Activated CD8-positive, alpha-beta memory T cell treated with anti-CD3 and anti-CD28 coated beads for 24 hours (primary cell): Measurements from ENCODE around the gene HS3ST1.

Source experiments
- DNase-seq: peaks from one replicate; pipeline ENCODE4 v3.0.0-alpha.2; 2020

Gene HS3ST1

DNA sequence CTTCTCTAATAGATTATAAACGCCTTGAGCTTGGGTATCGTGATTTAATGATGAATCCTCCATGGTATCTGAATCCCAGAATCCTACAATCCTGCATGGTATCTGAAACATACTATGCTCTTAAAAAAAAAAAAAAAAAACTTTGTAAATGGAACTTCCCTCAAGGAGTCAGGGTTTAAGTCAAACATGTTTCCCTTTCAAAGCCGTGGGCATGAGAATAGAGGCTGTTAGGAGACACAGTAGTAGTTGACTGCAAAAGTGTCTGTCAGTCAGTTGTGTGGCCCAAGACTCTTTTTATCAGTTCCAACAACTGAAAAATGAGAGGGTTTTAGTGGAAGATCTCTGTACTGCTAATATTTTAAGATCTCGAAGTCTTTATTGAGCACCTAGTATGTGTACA is 2.4 kb upstream of the HS3ST1 start:
- DNase-seq: no peak

DNA sequence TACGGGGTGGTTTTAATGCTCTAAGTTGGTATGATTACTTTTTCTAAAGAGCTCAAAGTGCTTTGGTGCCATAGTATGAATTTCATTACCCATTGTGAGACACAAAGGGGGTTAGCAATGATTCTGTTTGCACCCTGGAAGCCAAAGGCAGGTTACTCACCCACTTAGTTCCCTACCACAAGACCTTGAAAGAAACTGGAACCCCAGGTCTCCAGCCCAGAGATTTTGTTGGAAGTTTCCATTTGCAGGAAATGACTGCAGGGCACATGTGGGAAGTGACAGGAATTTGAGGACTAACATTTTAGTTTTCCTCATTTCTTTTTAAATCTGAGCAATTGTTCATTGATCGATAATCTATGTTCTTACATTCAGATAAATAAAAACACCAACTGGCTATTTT is 1.8 kb upstream of the HS3ST1 start:
- no peak for DNase-seq

DNA sequence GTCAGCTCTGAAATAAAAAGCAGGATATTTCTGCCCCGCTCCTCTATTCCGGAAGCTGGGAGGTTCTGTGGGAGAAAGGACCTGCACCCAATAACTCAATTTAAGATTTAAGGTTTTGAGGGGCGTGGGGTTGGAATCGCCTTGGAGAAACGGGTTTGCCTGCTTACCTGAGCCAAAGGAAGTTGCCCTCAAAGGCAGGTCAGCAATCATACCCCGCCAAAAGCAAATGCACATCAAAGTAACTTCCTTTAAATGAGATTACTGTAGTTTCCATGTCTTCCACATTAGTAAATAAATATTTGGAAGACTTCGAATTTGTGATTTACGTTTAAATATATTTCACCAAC is 978 bp upstream of the HS3ST1 start:
- DNase-seq: no peak

DNA sequence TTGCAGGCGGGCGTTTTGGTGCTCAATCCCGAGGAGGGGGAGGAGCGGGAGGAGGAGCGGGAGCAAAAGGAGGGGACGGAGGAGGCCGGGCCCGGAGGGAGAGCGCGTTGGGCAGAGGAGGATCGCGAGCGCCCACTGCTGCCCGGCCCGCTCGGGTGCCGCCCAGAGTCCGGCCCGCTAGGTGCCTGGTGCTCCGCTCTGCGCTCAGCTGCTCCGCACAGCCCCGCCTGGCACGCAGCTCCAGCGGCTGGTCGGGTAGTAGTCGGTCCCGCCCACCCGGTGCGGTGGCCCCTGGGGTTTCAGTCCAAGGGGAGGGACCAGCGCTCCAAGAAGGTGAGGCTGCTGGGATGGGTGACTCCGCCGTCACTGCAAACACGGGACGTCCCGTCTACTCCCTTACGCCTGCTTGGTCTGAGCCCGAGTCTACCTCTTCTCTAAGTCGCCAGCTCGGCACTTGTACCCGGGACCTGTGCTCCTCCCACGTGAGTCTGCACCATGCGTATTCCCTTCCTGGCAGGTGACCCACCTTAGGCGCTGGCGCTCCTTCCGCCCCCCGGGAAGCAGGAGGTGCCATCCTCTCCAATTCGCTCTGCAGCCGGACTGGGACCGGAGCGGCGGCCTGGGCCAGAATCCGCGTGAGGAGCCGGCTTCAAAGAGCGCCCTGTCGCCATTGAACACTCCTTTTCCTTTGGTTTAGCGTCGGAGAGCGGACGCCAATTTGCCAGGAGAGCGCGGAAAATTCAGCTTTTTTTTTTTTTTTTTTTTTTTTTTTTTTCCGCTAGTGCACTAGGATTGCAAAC is 405 bp upstream of the HS3ST1 start:
- DNase-seq: peak; percentile 72

DNA sequence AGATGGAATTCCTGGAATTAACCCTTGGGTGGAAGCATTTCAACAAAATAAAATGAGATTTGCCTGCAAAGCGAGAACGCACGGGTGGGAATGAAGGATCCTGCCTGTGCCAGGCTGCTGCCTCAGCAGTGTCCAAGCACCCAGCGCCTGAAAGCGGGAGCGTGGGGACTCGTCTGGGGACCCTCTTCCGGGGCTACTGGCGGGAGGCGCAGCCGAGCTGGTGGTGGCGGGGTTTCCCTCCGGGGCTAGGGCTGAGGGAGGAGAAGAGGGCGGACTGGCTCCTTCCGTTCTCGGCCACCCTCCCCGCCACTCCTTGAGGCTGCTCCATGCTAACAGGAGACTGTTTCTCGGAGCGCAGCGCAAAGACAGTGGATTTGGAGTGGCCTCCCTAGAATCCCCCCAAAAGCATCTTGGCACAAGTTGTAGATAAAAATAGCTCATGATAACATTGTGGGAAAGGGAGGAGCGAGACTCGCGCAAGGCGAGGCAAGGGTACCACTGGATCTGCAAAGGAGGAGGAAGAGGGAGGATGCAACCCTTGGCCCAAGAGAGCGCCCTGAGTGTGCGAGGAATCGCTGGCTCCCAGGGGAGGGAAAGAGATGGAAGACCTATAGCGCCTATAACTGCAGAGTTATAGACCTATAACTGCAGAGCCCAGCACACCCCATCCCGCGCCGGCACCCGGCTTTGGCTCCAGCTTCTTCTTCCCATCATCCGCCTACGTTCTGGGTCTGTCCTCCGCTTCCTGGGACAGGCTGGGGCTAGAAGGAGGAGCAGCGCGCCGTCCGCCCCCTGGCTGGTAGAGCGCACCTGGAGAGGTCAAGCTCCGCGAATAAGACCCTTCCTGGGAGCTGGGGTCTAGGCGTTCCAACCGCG is 1.3 kb downstream of the HS3ST1 start:
- DNase-seq: no peak

DNA sequence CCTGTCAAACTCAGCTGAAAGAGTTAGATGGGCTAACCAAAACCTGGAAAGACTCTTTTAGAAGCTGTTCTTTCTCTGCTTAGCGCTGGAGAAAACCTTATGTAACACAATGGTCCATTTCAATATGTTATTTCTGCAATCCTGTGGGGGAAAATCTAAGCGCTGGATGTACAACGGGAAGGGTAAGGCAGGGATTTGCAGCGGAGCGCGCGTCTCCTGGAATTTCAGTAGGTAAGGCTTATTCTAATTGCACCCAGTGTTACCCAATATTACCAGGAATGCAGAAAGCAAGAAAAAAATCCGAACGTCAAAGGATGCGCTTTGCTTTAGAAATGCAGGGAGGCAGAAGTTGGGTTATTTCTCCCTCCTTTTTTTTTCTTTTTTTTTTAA is 2.0 kb downstream of the HS3ST1 start:
- no peak for DNase-seq

DNA sequence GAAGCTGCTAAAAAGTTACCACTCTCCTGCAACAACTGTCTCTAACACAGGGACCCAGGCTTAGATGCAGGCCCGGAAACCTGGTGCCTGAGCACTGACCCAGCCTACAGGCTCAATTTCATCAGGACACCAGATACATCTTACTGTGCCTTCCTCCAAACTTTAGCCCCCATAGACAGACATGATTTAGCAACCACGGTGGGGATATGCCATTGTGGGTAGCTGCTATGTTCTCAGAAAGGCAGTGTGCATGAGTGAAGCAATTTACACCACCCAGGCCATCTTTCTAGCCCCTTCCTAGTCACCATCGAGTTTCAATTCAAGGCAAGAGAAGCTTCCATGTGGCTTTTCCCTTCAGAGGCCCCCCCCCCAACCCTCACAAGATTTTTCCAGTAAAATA is 2.7 kb downstream of the HS3ST1 start:
- no peak for DNase-seq

DNA sequence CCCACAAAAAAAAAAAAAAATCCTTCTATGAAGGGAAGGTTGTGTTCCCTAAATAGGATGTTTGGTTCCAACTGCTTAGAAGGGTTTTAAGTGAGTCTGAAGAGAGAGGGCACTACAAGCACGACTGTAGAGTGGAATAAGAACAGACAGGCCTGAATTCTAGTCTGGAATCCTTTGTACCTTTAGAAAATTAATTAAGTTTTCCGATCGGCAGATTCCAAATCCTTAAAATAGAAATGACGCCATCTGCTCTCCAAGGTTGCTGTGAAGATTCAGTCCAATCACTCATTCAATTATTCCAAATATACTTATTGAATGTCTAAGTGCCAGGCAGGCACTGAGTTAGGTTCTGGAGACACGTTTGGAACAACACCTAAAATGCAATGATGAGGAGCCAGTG is 3.8 kb downstream of the HS3ST1 start:
- DNase-seq: no peak

DNA sequence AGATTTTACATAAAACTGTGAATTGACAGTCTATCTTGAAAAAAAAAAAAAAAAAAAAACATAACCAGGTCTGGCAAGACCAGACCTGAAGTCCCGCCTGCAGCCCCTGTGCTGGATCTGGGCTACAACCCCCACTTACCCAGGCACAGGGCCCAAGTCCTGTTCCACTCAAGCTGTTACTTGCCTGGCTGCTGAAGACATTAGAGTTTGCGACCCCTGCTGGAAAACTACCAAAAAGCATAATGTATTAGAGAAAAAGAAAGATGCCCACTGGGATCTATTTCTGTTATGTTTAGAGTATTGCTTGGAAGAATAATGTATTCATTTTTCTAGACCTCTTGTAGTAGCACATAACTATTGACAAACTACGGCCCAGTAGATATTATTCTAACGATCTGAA is 4.7 kb downstream of the HS3ST1 start:
- no peak for DNase-seq

DNA sequence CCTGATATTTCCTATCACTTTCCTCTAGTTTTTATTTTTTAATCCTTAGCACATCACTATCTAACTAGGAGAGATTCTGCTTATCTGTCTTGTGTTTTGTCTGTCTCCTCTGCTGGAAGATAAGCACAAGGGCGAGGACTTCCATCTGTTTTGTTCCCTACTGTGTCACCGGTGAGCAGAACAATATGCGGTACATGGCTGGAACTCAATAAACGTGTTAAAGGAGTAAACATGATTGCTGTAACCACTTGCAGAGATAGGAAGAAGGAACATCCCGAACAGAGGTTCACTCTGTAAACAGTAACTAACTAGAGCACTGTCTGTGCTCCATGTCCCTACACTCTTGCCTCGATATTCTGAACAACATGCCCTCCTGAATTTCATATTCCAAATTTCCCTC is 5.2 kb downstream of the HS3ST1 start:
- no peak for DNase-seq

DNA sequence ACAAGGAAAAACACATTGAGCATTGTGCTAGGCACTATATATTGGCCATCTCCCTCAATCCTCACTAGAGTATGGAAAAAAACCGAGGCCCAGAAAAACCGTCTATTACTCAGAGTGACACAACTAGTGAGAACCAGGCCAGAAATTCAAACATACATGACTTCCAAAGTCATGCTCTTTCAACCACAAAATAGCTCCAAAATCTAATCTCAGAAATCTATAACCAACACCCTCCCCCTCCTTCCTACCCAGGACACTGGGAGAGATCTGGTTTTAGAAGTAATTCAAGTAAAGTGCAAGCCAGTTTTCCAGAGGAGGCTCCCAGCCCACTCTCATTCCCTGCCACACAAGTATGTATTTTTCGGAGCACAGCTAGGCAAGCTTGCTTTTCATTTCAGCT is 7.6 kb downstream of the HS3ST1 start:
- DNase-seq: no peak

DNA sequence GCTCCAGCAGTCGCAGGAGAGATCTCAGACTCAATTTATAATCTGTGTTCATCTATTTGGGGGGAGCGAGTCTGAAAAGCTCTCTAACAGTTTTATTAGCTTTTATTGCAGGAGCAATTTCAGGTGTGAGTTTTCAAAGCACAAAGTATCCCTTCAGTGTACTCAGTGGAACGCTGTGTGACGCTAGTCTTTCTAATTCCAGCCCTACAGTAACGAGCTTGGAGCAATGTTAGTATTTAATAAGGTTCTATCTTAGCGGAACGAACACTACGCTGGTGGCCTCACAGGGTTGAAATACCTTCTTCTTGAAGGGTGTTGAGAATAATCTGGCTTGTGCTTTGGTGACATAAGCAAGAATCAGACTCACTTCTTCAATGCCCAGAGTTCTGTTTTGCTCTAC is 8.4 kb downstream of the HS3ST1 start:
- no peak for DNase-seq

DNA sequence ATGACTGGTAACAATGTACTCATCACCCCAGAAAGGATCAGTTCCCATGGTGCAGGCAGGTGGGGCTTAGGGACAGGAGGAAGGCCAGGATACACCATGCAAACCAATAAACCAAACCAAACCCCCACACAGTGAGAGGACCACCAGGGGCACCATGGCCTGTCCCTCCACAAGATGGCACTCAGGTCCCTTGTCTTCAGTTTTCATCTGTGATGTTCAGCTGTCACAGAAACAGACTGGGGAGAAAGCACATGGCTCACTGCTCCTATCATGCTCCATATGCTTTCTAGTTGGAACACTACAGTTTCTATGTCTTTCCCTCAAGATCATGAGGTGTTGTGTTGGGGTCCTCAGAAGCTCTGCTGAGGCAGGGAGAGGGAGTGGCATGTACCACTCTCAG is 10.1 kb downstream of the HS3ST1 start:
- DNase-seq: peak; percentile 60

DNA sequence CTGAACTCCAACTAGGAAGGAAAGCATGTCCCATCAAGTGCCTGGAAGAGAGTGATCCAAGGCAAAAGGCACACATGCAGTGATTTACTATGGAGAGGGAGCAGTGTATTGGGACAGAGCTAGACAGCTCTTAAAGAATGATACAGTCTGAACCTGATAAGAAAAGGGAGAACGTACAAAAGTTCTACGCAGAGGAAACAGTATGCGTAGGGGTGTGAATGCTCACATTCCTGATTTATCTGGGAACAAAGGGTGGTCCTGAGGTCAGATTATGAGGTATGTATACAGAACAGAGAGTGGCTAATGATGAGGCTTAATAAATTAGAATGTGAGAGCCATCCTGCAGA is 12.0 kb downstream of the HS3ST1 start:
- DNase-seq: no peak

DNA sequence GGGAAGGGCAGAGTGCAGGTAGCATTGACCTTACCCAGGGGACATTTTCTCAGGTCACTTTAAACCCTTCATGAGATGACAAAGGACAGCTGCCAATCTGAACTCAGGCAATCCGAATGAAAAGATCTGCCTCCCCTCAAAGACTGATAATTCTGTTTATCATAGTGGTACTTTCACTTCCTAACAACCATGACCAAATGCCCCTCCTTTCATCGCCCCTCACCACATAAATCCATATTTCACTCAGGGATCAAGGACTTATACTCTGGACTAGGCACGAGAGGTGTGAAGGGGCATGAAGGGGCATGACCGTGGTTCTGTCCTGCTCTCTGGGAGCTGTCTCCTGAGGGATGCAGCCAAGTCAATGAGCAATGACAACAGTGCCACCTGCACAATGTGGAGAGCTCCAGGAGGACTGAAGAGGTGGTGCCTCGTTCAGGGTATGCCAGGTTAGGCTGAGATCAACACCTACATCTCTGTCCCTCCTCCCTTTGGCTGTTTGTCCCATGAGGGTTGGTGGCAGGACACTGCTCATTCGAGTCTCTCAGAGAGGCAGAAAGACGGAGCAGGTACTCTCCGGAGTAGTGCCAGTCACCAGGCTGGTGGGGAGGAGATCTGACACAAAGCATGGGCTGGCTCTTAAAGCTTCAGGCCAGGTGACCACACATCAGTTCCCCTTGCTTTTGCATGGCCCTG is 12.5 kb downstream of the HS3ST1 start:
- DNase-seq: no peak

DNA sequence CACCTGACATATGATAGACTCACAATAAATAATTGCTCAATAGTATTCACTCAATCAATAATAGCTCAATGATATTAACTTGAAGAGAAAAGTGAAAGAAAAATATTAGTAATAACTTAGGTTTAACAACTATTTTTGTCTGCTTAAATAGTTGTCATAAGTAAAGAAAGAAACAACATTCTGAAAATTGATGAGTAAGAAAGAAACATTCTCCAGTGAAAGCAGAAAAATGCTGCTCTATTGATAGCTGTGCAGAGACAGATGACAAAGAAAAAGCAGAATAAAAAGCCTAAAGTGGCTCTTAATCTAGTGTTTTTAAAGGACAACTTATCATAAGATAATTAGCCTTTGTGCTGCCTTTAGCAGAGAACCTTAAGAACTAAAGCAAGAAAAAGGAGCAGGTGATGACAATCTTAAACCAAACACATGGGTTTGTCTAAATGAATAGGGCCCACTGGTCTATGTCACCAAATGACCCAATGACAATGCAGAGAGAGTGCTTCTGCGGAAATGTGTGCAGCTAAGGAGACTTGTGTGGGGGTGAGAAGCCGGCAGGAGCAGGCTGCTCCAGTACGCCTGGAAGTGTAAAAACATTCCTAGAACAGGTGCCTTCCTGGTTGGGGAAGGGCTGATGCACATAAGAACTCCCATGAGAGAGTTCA is 13.2 kb downstream of the HS3ST1 start:
- no peak for DNase-seq

DNA sequence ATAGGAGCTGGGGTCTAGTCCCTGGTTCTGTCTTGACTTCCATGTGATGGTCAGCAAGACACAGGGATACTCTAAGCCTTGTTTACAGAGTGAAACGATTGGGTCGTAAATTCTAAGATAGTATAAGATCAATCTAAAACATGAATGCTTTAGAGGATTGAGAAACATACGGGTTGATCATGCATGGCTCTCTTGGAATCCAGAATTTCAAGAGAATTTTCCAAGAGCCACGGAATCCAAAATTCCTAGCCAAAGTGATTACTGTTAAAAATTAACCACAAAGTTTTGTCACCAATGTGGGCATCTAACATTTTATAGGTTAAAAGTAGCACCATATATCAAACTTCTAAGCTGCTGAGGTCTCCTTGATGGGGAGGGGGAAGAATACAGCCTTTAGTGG is 16.5 kb downstream of the HS3ST1 start:
- no peak for DNase-seq

DNA sequence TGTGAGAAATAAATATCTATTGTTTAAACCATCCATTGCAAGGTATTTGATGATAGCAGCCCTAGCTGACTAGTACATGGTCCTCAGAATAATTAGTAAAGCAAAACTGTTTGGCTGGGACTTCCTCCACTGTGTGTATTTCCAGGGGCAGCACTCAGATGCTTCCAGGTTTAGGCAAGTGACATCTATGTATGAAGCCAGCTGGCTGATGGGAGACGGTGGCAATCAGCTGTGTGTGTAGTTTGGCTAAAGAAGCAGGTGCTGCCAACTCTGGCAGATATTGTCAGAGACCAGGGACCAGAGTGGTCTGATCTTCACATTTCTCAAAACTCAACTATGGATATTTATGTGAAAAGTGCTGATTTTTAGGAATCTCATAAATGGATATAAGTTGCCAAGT is 19.1 kb downstream of the HS3ST1 start:
- DNase-seq: no peak

DNA sequence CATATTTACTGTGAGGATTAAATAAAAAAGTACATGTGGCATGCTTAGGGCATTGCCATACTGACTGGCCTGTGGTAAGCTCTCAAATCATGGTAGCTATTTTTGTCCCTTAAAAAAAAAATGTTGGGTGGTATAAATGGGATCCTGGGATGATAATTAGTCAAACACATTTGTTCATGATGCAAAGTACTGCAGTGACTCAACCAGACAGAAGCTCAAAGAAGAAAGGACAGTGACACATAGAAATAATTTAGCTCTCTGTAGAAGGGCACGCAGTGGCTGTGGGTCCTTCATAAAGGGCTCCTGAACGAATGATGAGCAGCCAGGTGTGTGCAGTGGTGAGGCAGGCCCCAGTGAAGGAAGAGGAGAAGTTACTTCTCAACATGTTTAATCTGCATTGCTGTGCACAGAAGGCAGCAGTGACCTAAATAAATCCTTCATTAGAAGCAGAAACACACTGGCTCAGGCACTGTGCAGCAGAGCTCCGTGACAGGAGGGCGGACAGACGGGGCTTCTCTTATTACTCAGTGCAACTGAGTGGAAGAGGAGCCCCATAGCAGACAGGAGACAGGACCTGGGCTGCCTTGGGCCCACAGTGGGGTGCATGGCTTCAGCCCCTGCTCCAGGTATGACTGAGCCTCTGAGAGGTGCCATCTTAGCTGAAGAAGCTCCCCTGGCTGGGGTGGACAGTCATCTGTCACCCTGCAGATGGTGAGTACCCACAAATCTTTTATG is 20.3 kb downstream of the HS3ST1 start:
- DNase-seq: no peak

DNA sequence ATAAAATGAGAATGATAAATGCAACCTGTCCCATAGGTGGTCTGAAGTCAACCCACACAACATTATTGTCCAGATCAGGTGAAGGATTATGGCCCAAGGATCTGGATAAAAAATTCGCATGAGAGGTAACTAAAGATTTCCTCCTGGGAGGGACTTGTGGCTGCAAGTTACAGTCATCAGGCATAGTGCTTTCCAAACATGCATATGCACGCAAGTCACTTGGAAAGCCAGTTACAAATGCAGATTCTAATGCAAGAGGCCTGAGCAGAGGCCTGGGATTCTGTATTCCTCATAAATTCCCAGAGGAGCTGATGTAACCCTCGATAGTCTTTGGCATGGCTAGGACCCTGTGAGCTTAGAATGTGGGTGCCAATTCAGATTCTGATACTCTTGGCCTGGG is 21.1 kb downstream of the HS3ST1 start:
- DNase-seq: no peak

DNA sequence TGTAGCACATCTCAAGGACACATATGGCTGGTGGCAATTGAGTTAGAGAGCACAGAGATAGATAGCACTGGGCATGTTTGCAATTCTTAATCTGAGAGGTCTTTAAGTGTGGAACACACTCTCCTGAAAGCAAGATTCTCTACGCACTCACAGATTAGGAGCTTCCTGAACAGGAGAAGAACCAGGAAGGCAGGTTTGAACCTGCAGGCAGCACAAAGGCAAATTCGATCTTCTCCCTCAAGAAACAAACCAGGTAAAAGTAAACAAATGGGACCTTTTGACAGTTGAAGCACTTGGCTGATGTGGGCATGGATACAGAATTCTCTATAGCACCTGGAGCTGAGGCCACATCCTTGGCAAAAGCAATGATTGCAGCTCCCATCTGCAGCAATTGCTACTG is 24.3 kb downstream of the HS3ST1 start:
- no peak for DNase-seq

DNA sequence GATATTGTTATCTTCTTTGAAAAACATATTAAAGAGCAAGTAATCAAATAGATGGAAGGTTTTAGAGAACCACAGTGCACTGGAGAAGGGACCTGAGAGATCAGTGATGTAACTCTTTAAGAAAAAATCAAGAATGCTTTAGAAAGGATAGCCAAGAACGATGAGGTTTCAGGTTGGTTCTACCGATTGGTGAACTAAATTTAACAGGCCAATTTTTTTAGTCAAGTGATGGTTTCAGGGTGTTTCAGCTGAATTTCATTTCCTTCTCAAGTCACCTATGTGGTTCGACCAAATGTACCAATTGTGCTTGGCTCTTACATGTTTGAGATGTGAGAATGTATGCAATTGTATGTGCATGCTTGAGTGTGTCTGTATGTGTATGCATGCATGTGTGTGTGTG is 26.5 kb downstream of the HS3ST1 start:
- no peak for DNase-seq

DNA sequence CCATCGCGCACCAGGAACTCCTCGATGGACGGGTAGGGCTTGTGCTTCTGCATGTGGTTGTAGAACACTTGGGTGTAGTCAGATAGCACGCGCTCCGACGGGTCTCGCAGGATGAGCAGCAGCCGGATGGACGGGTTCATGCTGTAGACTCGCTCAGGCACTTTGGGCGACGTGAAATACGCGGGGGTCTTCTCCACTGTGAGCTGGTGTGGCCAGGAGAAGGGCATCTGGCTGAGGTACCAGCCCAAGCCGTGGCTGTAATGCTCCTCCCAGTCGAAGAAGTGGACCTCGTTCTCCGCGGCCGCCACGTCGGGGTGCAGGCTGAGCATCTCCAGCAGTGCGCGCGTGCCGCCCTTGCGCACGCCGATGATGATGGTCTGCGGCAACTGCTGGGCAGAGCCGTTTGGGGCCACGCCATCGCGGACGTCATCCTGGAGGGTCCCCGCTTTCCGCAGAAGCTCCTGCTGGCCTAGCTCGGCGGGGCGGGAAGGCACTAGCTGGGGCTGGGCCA is 29.2 kb downstream of the HS3ST1 start:
- DNase-seq: no peak
